Measurements from ENCODE around the gene CD9. TPM values are rescaled to one million over a fixed set of nuclear protein-coding genes. Genes with fewer than 3 reads are reported as not detected.

CD9 gene
- total RNA-seq, 2 donors from 2014 or later, result 33.5 to 99.1 TPM

- Mint-ChIP-seq H3K36me3 (ENCODE audit: low read depth) (no peaks in the 10 kb centered on the region), H3K27me3 (ENCODE audit: insufficient read depth) (no peaks in the 10 kb centered on the region), H3K9me3 (peaks cover 15% of the 10 kb centered on the region), H3K4me3 (no peak overlapping the region), H3K4me1 (peaks cover 29% of the 10 kb centered on the region), H3K27ac (no peak overlapping the region)
- H3K27ac ChIP-seq (ENCODE audit: low read depth, low read length), result no peak overlapping the region
- no peak for DNase-seq
- H3K9me3 ChIP-seq (ENCODE audit: control insufficient read depth, low read length), result peaks cover 17% of the 10 kb centered on the region
- H3K36me3 ChIP-seq (ENCODE audit: control insufficient read depth, insufficient read depth, low read length), result no peaks in the 10 kb centered on the region
- no peak overlapping the region for H3K9ac ChIP-seq (ENCODE audit: extremely low read depth, low read length, poor library complexity, severe bottlenecking)
- WGBS, 2 experiments (ENCODE audit: insufficient coverage in 1 of 2, insufficient read length in 1 of 2), result 78% methylated on average over 1 of the region's 2 CpGs; no CpG with 5 or more reads in 1 of the 2 experiments
- H3K27me3 ChIP-seq (ENCODE audit: control insufficient read depth, insufficient read depth, low read length, poor library complexity, severe bottlenecking), result no peaks in the 10 kb centered on the region
- no peak for TF ChIP-seq CTCF (conservative IDR thresholded peaks at IDR 0.05)
- H3K4me1 ChIP-seq (ENCODE audit: control insufficient read depth, insufficient read depth, low read length), result peaks cover 7% of the 10 kb centered on the region
- no peak overlapping the region for H3K4me3 ChIP-seq (ENCODE audit: low read length)
These were observed 62.4 kb downstream of the CD9 start for GRCh38 chr12:6262623-6263022.

GRCh38 chr12:6263931-6264330 lies 63.7 kb downstream of the CD9 start:
- H3K4me1 ChIP-seq (ENCODE audit: control insufficient read depth, insufficient read depth, low read length), result peaks cover 7% of the 10 kb centered on the region
- H3K9ac ChIP-seq (ENCODE audit: extremely low read depth, low read length, poor library complexity, severe bottlenecking), result no peak overlapping the region
- H3K9me3 ChIP-seq (ENCODE audit: control insufficient read depth, low read length), result peaks cover 3% of the 10 kb centered on the region
- H3K27ac ChIP-seq (ENCODE audit: low read depth, low read length), result no peak overlapping the region
- 77 to 80% methylated on average over 2 to 4 of the region's 4 CpGs for WGBS, 2 experiments (ENCODE audit: insufficient coverage in 1 of 2, insufficient read length in 1 of 2)
- no peak for TF ChIP-seq CTCF (conservative IDR thresholded peaks at IDR 0.05)
- no peak overlapping the region for H3K4me3 ChIP-seq (ENCODE audit: low read length)
- Mint-ChIP-seq H3K27ac (no peak overlapping the region), H3K27me3 (ENCODE audit: insufficient read depth) (no peaks in the 10 kb centered on the region), H3K4me1 (peaks cover 37% of the 10 kb centered on the region), H3K9me3 (peaks cover 2% of the 10 kb centered on the region), H3K4me3 (no peak overlapping the region), H3K36me3 (ENCODE audit: low read depth) (no peaks in the 10 kb centered on the region)
- H3K36me3 ChIP-seq (ENCODE audit: control insufficient read depth, insufficient read depth, low read length), result no peaks in the 10 kb centered on the region
- peak; percentile 82 for DNase-seq
- no peaks in the 10 kb centered on the region for H3K27me3 ChIP-seq (ENCODE audit: control insufficient read depth, insufficient read depth, low read length, poor library complexity, severe bottlenecking)

GRCh38 chr12:6264402-6265037 lies 64.3 kb downstream of the CD9 start:
- Mint-ChIP-seq H3K36me3 (ENCODE audit: low read depth) (no peaks in the 10 kb centered on the region), H3K4me1 (peaks cover 40% of the 10 kb centered on the region), H3K4me3 (no peak overlapping the region), H3K27ac (no peak overlapping the region), H3K9me3 (no peaks in the 10 kb centered on the region), H3K27me3 (ENCODE audit: insufficient read depth) (no peaks in the 10 kb centered on the region)
- TF ChIP-seq CTCF (conservative IDR thresholded peaks at IDR 0.05), result no peak
- DNase-seq, result no peak
- no peaks in the 10 kb centered on the region for H3K9me3 ChIP-seq (ENCODE audit: control insufficient read depth, low read length)
- no peaks in the 10 kb centered on the region for H3K27me3 ChIP-seq (ENCODE audit: control insufficient read depth, insufficient read depth, low read length, poor library complexity, severe bottlenecking)
- H3K4me1 ChIP-seq (ENCODE audit: control insufficient read depth, insufficient read depth, low read length), result peaks cover 7% of the 10 kb centered on the region
- H3K4me3 ChIP-seq (ENCODE audit: low read length), result no peak overlapping the region
- no peaks in the 10 kb centered on the region for H3K36me3 ChIP-seq (ENCODE audit: control insufficient read depth, insufficient read depth, low read length)
- H3K27ac ChIP-seq (ENCODE audit: low read depth, low read length), result no peak overlapping the region
- 90 to 92% methylated on average over 8 to 11 of the region's 11 CpGs for whole genome bisulfite sequencing, 2 experiments (ENCODE audit: insufficient coverage in 1 of 2, insufficient read length in 1 of 2)
- H3K9ac ChIP-seq (ENCODE audit: extremely low read depth, low read length, poor library complexity, severe bottlenecking), result no peak overlapping the region

All from endodermal cell (in vitro differentiated cells).